GM23338 (cell line): Measurements from ENCODE around the gene DIRAS3. TPM values are rescaled to one million over a fixed set of nuclear protein-coding genes. Genes with fewer than 3 reads are reported as not detected.

Experiments used
- ATAC-seq: fragments of 200-7000 bp; cut with Tn5 transposase; 3 replicates; pipeline ENCODE4 v1.9.1; 2020
- DNase-seq: peaks from one replicate; pipeline ENCODE4 v3.0.0-alpha.2; 2015; ENCODE audit warnings: low spot score
- H2AFZ ChIP-seq: fragments of 200-600 bp; sonication (generic); 2 replicates; pipeline ENCODE4 v1.8.0; 2016; ENCODE audit warnings: antibody characterized with exemption, mild to moderate bottlenecking, moderate library complexity
- H3F3A ChIP-seq: fragments of 200-600 bp; sonication (generic); replicated peaks from 2 replicates; pipeline ENCODE4 v1.8.0; 2017; ENCODE audit warnings: antibody characterized with exemption, mixed run types, low read depth
- H3K27ac ChIP-seq: fragments of 200-600 bp; sonication (generic); 2 replicates; pipeline ENCODE4 v1.6.1; 2016; ENCODE audit warnings: low read depth
- H3K27me3 ChIP-seq: fragments of 200-600 bp; sonication (generic); 2 replicates; pipeline ENCODE4 v1.8.0; 2016; ENCODE audit warnings: mild to moderate bottlenecking, mixed run types, moderate library complexity; ENCODE audit not compliant: insufficient read depth
- H3K36me3 ChIP-seq: fragments of 200-600 bp; sonication (generic); 2 replicates; pipeline ENCODE4 v1.8.0; 2016; ENCODE audit warnings: mild to moderate bottlenecking; ENCODE audit not compliant: insufficient read depth
- H3K4me1 ChIP-seq: fragments of 200-600 bp; sonication (generic); 2 replicates; pipeline ENCODE4 v1.8.0; 2016; ENCODE audit warnings: mild to moderate bottlenecking, moderate library complexity; ENCODE audit not compliant: insufficient read depth
- H3K4me2 ChIP-seq: fragments of 200-600 bp; sonication (generic); 2 replicates; pipeline ENCODE4 v1.7.1; 2017; ENCODE audit warnings: mixed run types
- H3K4me3 ChIP-seq: fragments of 200-600 bp; sonication (generic); 2 replicates; pipeline ENCODE4 v1.6.1; 2016; ENCODE audit warnings: mixed run types
- H3K79me2 ChIP-seq: fragments of 200-600 bp; sonication (generic); replicated peaks from 2 replicates; pipeline ENCODE4 v1.8.0; 2017; ENCODE audit warnings: mild to moderate bottlenecking; ENCODE audit not compliant: insufficient read depth
- H3K9me2 ChIP-seq: fragments of 200-600 bp; sonication (generic); 2 replicates; pipeline ENCODE4 v1.8.0; 2017; ENCODE audit not compliant: insufficient read depth
- H4K20me1 ChIP-seq: fragments of 200-600 bp; sonication (generic); replicated peaks from 2 replicates; pipeline ENCODE4 v1.8.0; 2017; ENCODE audit warnings: mild to moderate bottlenecking; ENCODE audit not compliant: insufficient read depth
- H3K27ac Mint-ChIP-seq: 2 replicates; pipeline ENCODE4 v1.8.0; 2020; ENCODE audit warnings: inconsistent platforms, mild to moderate bottlenecking, moderate library complexity, mixed read lengths
- H3K27me3 Mint-ChIP-seq: 3 replicates; pipeline ENCODE4 v1.8.0; 2022; ENCODE audit warnings: low read depth, mild to moderate bottlenecking, moderate library complexity, mixed read lengths, inconsistent platforms; ENCODE audit not compliant: insufficient read depth, poor library complexity
- H3K36me3 Mint-ChIP-seq: 3 replicates; pipeline ENCODE4 v1.8.0; 2021; ENCODE audit warnings: low read depth, mild to moderate bottlenecking, inconsistent platforms, moderate library complexity, mixed read lengths
- H3K4me1 Mint-ChIP-seq: 3 replicates; pipeline ENCODE4 v1.8.0; 2020; ENCODE audit warnings: mild to moderate bottlenecking, inconsistent platforms, mixed read lengths
- H3K4me3 Mint-ChIP-seq: 3 replicates; pipeline ENCODE4 v1.8.0; 2021; ENCODE audit warnings: moderate library complexity, mild to moderate bottlenecking, inconsistent platforms, mixed read lengths
- H3K9me3 Mint-ChIP-seq: 3 replicates; pipeline ENCODE4 v1.8.0; 2020; ENCODE audit warnings: moderate library complexity, mild to moderate bottlenecking, inconsistent platforms, mixed read lengths
- CREB1 ChIP-seq: fragments of 250-450 bp; sonication (Bioruptor Pico); IDR thresholded peaks from 2 replicates; pipeline ENCODE4 v1.5.0; 2020; ENCODE audit warnings: low read depth, mild to moderate bottlenecking, moderate library complexity
- EZH2 ChIP-seq: fragments of 200-600 bp; sonication (generic); IDR thresholded peaks from one replicate; pipeline ENCODE4 v1.8.0; 2017; ENCODE audit warnings: antibody characterized with exemption, mild to moderate bottlenecking, low read depth; ENCODE audit not compliant: unreplicated experiment
- JUNB ChIP-seq: IDR thresholded peaks from one replicate; pipeline ENCODE4 v1.6.1; 2016; ENCODE audit warnings: antibody characterized with exemption; ENCODE audit not compliant: unreplicated experiment
- NANOG ChIP-seq: IDR thresholded peaks from 2 replicates; pipeline ENCODE4 v1.6.1; 2016; ENCODE audit warnings: antibody characterized with exemption, borderline replicate concordance
- POLR2AphosphoS5 ChIP-seq: IDR thresholded peaks from 2 replicates; pipeline ENCODE4 v1.6.1; 2016; ENCODE audit warnings: antibody characterized with exemption, low read depth
- REST ChIP-seq: IDR thresholded peaks from one replicate; pipeline ENCODE4 v1.6.1; 2018; ENCODE audit warnings: antibody characterized with exemption; ENCODE audit not compliant: unreplicated experiment
- ZNF462 ChIP-seq: fragments of 250-450 bp; sonication (Bioruptor Pico); IDR thresholded peaks from 2 replicates; pipeline ENCODE4 v1.5.0; 2020; ENCODE audit warnings: mild to moderate bottlenecking, moderate library complexity
- polyA plus RNA-seq: library from polyadenylated mRNA; unstranded; fragments of >200 nt; fragmentation: Nextera tagmentation; extraction: Ambion mirVana; gene quantifications from 2 replicates; pipeline ENCODE4 v1.2.1, GENCODE V29; 2016
- total RNA-seq: library from RNA; depleted of rRNA; stranded (reverse); fragments of >200 nt; shearing (Covaris generic); gene quantifications from 2 replicates; pipeline ENCODE4 v1.2.3, GENCODE V29; 2014
- TF ChIP-seq, protein P1 (sequence below): IDR thresholded peaks from 2 replicates; pipeline ENCODE4 v1.6.1; 2016; ENCODE audit warnings: antibody characterized with exemption

The DIRAS3 gene
- total and polyA plus RNA-seq, 2 experiments from 2014 or later, result 0.21 to 0.40 TPM

GRCh38 chr1:68000191-68000590 is 50.2 kb downstream of the DIRAS3 start (continued):
- TF ChIP-seq ZNF462 (CRISPR knock-in tag) (no peak), JUNB (no peak), REST (no peak)

DNA sequence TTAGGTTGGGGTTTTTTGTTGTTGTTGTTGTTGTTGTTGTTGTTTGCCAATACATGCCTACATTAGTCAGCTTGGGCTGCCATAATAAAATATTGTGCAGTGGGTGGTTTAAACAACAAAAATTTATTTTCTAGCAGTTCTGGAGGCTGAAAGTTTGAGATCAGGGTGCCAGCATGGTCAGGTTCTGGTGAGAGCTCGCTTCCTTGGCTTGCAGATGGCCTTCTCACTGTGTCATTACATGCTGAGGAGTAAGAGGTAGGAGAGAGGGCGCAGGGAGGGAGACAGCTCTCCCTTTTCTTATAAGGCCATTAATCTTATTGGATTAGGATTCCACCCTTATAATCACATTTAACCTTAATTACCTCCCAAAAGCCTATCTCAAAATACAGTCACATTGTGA is 52.7 kb downstream of the DIRAS3 start:
- no peak for ATAC-seq
- Histone ChIP-seq H3K4me3 (no peak overlapping the region), H3K4me1 (no peaks in the 10 kb centered on the region), H3K9me2 (no peaks in the 10 kb centered on the region), H3K27ac (no peak overlapping the region), H2AFZ (no peak overlapping the region), H3K27me3 (no peaks in the 10 kb centered on the region), H3F3A (no peaks in the 10 kb centered on the region), H3K36me3 (no peaks in the 10 kb centered on the region), H3K4me2 (no peak overlapping the region), H3K79me2 (no peaks in the 10 kb centered on the region), H4K20me1 (no peaks in the 10 kb centered on the region)
- Mint-ChIP-seq H3K4me3 (no peak overlapping the region), H3K27ac (no peak overlapping the region), H3K36me3 (no peaks in the 10 kb centered on the region), H3K9me3 (peaks cover 25% of the 10 kb centered on the region), H3K4me1 (no peaks in the 10 kb centered on the region), H3K27me3 (no peaks in the 10 kb centered on the region)
- DNase-seq, result no peak
- no peak for TF ChIP-seq CREB1 (CRISPR knock-in tag)
- no peak for TF ChIP-seq POLR2AphosphoS5
- no peak for TF ChIP-seq NANOG
- TF ChIP-seq EZH2, result no peak
- TF ChIP-seq, protein P1, sequence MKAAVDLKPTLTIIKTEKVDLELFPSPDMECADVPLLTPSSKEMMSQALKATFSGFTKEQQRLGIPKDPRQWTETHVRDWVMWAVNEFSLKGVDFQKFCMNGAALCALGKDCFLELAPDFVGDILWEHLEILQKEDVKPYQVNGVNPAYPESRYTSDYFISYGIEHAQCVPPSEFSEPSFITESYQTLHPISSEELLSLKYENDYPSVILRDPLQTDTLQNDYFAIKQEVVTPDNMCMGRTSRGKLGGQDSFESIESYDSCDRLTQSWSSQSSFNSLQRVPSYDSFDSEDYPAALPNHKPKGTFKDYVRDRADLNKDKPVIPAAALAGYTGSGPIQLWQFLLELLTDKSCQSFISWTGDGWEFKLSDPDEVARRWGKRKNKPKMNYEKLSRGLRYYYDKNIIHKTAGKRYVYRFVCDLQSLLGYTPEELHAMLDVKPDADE, result no peak
